ENCODE results near the gene HS3ST1.

GRCh38 chr4:11376146-11376545 lies 52.5 kb downstream of the HS3ST1 start:
- TF ChIP-seq CTCF (IDR thresholded peaks at IDR 0.05): no peak
- no peak for TF ChIP-seq ZFX (IDR thresholded peaks at IDR 0.05; ENCODE audit: borderline replicate concordance)
